Mammary epithelial cell (primary cell): ENCODE data around the gene ZNF83.

Experiments
- CTCF ChIP-seq, 2 donors: IDR thresholded peaks in 1 of 2; conservative IDR thresholded peaks in 1 of 2; 2 replicates each; pipeline ENCODE4 v1.5.1; 2011 to 2012; ENCODE audit warnings: inconsistent platforms in 2 of 2, low read length in 2 of 2, mild to moderate bottlenecking in 2 of 2, control low read depth in 1 of 2, low read depth in 1 of 2; ENCODE audit not compliant: insufficient read depth in 1 of 2; ENCODE audit errors: extremely low read depth in 1 of 2
- EZH2 ChIP-seq: IDR thresholded peaks from 2 replicates; pipeline ENCODE4 v1.6.1; 2012; ENCODE audit warnings: low read length, inconsistent platforms, borderline replicate concordance

GRCh38 chr19:52646571-52647217, 8.5 kb upstream of the ZNF83 start:
- no peak for TF ChIP-seq CTCF (conservative IDR thresholded peaks at IDR 0.05 in 1 of 2, IDR thresholded peaks at IDR 0.05 in 1 of 2; ENCODE audit: extremely low read depth in 1 of 2, insufficient read depth in 1 of 2, low read depth in 1 of 2, low read length in 2 of 2)
- TF ChIP-seq EZH2 = no peak
